Measurements from ENCODE around the gene TMIGD1. TPM values are rescaled to one million over a fixed set of nuclear protein-coding genes. Genes with fewer than 3 reads are reported as not detected.

Gene TMIGD1
- total and polyA plus RNA-seq, 4 donors = not detected

DNA sequence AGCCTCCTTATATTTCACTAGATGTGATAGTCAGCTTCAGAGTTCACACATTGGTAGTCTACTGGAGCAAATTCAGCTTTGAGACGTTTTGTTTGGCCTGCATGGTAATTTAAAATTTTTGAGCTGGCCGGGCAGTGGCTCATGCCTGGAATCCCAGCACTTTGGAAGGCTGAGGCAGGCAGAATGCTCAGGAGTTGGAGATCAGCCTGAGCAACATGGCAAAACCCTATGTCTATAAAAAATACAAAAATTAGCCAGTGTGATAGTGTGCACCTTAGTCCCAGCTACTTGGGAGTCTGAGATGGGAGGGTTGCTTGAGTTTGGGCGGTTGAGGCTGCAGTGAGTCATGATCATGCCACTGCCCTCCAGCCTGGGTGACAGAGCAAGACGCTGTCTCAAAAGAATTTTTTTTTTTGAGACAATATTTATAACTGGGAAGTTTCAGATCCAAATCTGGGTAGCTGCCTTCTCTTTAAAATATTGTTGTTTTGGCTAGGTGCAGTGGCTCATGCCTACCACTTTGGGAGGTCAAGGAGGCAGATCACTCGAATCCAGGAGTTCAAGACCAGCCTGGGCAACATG, 37.3 kb downstream of the TMIGD1 start:
- H3K9me3 ChIP-seq (ENCODE audit: control insufficient read depth in 4 of 4, insufficient read depth in 3 of 4, low read length in 3 of 4) = no peaks in the 10 kb centered on the region
- ATAC-seq (ENCODE audit: insufficient read depth, low FRiP score) = no peak
- DNase-seq = no peak
- no peak overlapping the region for H3K9ac ChIP-seq (ENCODE audit: insufficient read depth in 1 of 2, low read length in 2 of 2)
- WGBS, 2 donors = 72 to 78% methylated on average over 5 of the region's 5 CpGs
- no peak overlapping the region for H3K27ac ChIP-seq (ENCODE audit: low read depth in 1 of 2, low read length in 1 of 2)
- TF ChIP-seq, protein P1, sequence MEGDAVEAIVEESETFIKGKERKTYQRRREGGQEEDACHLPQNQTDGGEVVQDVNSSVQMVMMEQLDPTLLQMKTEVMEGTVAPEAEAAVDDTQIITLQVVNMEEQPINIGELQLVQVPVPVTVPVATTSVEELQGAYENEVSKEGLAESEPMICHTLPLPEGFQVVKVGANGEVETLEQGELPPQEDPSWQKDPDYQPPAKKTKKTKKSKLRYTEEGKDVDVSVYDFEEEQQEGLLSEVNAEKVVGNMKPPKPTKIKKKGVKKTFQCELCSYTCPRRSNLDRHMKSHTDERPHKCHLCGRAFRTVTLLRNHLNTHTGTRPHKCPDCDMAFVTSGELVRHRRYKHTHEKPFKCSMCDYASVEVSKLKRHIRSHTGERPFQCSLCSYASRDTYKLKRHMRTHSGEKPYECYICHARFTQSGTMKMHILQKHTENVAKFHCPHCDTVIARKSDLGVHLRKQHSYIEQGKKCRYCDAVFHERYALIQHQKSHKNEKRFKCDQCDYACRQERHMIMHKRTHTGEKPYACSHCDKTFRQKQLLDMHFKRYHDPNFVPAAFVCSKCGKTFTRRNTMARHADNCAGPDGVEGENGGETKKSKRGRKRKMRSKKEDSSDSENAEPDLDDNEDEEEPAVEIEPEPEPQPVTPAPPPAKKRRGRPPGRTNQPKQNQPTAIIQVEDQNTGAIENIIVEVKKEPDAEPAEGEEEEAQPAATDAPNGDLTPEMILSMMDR (IDR thresholded peaks at IDR 0.05; ENCODE audit: control extremely low read depth, extremely low read depth) = no peak
- H3K4me1 ChIP-seq (ENCODE audit: control insufficient read depth in 5 of 5, insufficient read depth in 5 of 5, low read length in 5 of 5) = no peaks in the 10 kb centered on the region
- H3K4me3 ChIP-seq = no peak overlapping the region
- H3K27me3 ChIP-seq (ENCODE audit: control insufficient read depth in 3 of 3, insufficient read depth in 3 of 3, low read length in 2 of 3) = no peaks in the 10 kb centered on the region
- no peaks in the 10 kb centered on the region for H3K36me3 ChIP-seq (ENCODE audit: control insufficient read depth in 4 of 4, insufficient read depth in 4 of 4, low read length in 4 of 4)

DNA sequence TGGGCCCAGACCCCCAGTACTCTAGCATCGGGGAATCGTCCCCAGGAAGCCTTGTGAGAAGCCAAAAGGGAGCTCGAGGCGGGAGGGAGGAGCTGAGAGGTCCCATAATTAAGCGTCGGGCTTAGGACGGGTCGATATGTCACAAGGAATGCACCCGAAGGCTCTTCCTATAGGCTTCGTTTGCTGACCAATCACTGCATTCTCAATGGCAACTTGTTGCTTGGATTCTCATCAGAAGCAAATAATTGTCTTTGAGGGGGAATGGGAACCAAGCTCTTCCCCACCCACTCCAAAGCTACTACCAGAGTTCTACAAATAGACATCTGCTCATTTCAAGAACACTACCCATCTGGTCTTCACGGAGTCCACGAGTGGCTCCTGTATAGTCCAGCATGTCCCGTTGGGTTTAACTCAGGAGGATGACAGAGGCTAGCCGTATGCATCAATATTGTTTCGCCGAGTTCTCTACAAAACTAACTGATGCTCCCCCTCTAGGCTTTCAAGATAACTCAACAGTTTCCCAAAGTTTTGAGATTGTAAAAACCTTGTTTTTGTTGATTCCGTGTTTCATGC, 41.5 kb downstream of the TMIGD1 start:
- ATAC-seq (ENCODE audit: insufficient read depth, low FRiP score) (no peak), DNase-seq (peak in 2 of 3 donors; percentile 59 to 71)
- Histone ChIP-seq H3K36me3 (ENCODE audit: control insufficient read depth in 4 of 4, insufficient read depth in 4 of 4, low read length in 4 of 4) (peaks cover 2 to 16% (median 4%) of the 10 kb centered on the region in 4 donors), H3K27me3 (ENCODE audit: control insufficient read depth in 3 of 3, insufficient read depth in 3 of 3, low read length in 2 of 3) (no peaks in the 10 kb centered on the region), H3K9me3 (ENCODE audit: control insufficient read depth in 4 of 4, insufficient read depth in 3 of 4, low read length in 3 of 4) (no peaks in the 10 kb centered on the region), H3K4me3 (peak overlapping the region; percentile 75), H3K4me1 (ENCODE audit: control insufficient read depth in 5 of 5, insufficient read depth in 5 of 5, low read length in 5 of 5) (peaks cover 0 to 13% (median 10%) of the 10 kb centered on the region in 5 donors), H3K27ac (ENCODE audit: low read depth in 1 of 2, low read length in 1 of 2) (peak overlapping the region; percentile 43 to 48), H3K9ac (ENCODE audit: insufficient read depth in 1 of 2, low read length in 2 of 2) (peak overlapping the region; percentile 2 to 39)
- TF ChIP-seq, protein P1 (IDR thresholded peaks at IDR 0.05; ENCODE audit: control extremely low read depth, extremely low read depth) = no peak
- 32 to 37% methylated on average over 17 of the region's 17 CpGs for WGBS, 2 donors

DNA sequence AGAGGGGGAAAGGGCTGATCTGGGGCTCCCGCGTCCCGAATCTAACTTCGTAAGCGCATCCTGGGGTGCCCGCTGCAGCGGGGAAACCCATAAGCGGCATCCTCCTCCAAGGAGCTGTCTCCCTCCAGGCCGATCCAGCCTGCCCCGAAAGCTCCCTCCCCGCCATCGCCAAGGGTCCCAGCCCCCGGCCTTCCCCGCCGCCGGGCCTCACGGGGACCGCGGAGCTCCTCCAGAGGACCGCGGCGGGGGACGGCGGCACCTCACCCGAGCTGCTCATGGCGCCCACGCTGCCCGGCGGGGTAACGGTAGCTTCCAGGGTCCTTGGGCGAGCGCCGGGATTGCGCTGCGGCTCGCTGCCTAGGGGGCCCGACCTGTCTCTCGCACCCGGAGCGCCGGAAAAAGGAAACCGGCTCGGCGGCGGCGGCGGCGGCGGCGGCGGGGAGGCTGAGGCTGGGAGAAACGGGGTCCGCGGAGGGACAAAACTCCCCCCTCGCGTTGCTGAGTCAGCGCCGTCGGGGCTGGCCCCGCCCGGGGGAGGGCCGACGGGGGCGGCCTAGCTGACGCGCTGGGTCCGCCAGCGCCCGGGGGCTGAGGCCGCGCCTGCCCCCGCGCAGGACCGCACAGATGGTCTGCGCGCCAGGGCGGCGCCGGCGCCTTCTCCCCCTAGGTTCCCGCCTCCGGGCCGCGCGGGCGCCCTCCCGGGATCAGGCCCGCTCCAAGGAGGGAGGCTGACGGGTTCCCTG, 42.1 kb downstream of the TMIGD1 start, which contains the start of gene BLMH:
Gene BLMH (minus strand): TSS at position 402 of the 743 bp plus-strand sequence. CDS start 125 bp downstream, at position 277.
- DNase-seq (peak; percentile 86 to 91 (median 87)), ATAC-seq (ENCODE audit: insufficient read depth, low FRiP score) (peak; percentile 96)
- H3K36me3 ChIP-seq (ENCODE audit: control insufficient read depth in 4 of 4, insufficient read depth in 4 of 4, low read length in 4 of 4) = peaks cover 3 to 18% (median 8%) of the 10 kb centered on the region in 4 donors
- no peaks in the 10 kb centered on the region for H3K27me3 ChIP-seq (ENCODE audit: control insufficient read depth in 3 of 3, insufficient read depth in 3 of 3, low read length in 2 of 3)
- TF ChIP-seq, protein P1 (IDR thresholded peaks at IDR 0.05; ENCODE audit: control extremely low read depth, extremely low read depth) = no peak
- H3K9ac ChIP-seq (ENCODE audit: insufficient read depth in 1 of 2, low read length in 2 of 2) = peak within 1 kb of the TSS; percentile 76 to 81
- H3K4me3 ChIP-seq = peak within 1 kb of the TSS; percentile 75
- no peaks in the 10 kb centered on the region for H3K9me3 ChIP-seq (ENCODE audit: control insufficient read depth in 4 of 4, insufficient read depth in 3 of 4, low read length in 3 of 4)
- peak within 1 kb of the TSS; percentile 48 to 64 for H3K27ac ChIP-seq (ENCODE audit: low read depth in 1 of 2, low read length in 1 of 2)
- WGBS, 2 donors = 0 to 1% methylated on average over 51 to 89 of the region's 89 CpGs
- H3K4me1 ChIP-seq (ENCODE audit: control insufficient read depth in 5 of 5, insufficient read depth in 5 of 5, low read length in 5 of 5) = peaks cover 0 to 13% (median 10%) of the 10 kb centered on the region in 5 donors
